GM21360 (cell line): ENCODE results near the gene CYP2A7.
"Not testable (repeated sequence)": the region's sequence is repeated elsewhere in the genome, so short reads cannot be mapped to it uniquely, and the experiment has no call there.

ENCODE experiments used
- ATAC-seq: cut with Tn5 transposase; IDR thresholded peaks from one replicate; pipeline ENCODE4 v1.9.1; 2021; ENCODE audit warnings: mild to moderate bottlenecking, moderate library complexity; ENCODE audit not compliant: unreplicated experiment

The CYP2A7 gene

GRCh38 chr19:40882062-40882461 lies at the start of gene CYP2A7:
TSS of gene CYP2A7 (minus strand) at chr19:40882231. CDS start at chr19:40882210, 21 bp downstream.
- not testable (repeated sequence) for ATAC-seq

- ATAC-seq = not testable (repeated sequence)
Measured at GRCh38 chr19:40930799-40931198, 48.8 kb upstream of the CYP2A7 start.

DNA sequence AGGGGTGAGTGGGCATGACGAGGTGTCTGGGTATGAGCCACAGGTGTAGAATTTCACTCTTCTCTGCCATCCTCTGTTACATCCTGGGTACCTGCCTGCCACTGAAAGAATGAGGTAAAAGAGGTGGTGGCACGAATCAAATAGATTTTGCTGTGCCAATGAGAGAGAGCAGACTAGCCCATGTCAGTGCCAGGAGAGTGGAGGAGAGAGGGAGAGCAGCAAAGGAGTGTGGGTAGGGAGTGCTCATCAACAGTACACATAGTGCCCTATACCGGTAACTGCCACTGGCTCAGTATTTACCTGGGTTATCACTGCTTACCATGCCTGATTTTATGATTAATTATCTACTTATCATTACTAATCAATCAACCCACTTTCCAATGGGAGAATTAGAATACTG lies 47.9 kb upstream of the CYP2A7 start:
- not testable (repeated sequence) for ATAC-seq

DNA sequence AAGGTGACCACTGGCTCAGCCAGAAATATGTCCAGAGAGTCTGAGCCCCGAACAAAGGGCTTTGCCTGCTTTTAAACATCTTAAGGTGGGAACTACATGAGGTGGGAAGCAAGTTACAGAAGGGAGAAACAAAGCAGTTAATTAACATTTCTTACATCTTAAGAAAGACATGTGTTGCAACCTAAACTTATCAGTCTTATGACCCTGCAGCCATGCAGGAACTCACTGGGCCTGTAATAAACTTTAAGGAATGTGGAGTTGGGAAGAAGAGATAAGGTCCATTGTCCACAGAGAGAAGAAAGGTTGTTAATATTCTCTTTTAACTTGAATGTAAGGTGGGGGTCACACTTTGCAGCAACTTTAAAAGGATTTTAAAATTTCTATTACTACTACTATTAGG lies 46.8 kb upstream of the CYP2A7 start:
- ATAC-seq = no peak

DNA sequence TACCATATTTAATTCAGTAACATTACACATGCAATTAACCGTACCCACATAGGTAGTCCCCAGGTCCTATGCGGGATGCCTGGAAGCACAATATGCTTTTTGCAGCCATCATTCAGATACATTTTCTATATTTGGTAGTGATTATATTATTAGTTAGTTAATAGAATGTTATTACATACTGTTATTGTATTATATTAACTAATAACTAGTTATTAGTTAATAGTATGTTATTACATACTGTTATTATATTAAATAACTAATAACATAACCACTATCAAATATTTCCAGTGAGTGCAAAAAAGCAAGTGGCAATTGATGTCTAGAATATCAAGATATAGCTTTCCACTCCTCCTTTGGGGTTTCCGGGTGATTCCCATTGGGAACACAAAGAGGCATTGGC lies 45.5 kb upstream of the CYP2A7 start:
- ATAC-seq = no peak

DNA sequence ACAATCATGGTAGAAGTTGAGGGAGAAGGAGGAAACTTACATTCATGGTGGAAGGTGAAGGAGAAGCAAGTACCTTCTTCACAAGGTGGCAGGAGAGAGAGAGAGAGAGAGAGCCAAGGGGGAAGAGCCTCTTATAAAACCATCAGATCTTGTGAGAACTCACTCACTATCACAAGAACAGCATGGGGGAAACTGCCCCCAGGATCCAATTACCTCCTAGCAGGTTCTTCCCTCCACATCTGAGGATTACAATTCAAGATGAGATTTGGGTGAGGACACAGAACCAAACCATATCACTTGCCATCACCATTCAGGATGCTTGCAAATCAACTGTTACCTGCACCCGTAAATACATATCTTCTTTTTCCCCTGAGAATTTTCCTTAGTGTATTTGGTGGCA lies 44.2 kb upstream of the CYP2A7 start:
- ATAC-seq = not testable (repeated sequence)

DNA sequence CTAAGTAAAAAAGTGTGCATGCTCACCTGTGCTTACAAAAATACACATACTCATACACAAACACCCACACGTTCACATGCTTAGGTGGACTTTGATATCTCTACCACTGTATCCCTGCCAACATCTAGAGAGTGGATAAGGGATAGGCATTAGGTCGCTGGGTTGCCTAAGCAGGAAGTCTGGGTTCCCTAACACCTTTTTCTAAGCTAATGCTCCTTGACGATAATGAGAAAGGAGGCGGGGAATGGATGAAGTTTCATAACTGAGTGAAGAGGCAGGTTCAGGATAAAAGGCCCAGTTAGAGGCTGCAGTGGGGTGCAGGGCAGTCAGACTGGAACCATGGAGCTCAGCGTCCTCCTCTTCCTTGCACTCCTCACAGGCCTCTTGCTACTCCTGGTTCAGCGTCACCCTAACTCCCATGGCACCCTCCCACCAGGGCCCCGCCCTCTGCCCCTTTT lies 41.9 kb upstream of the CYP2A7 start:
- ATAC-seq = no peak

GRCh38 chr19:40922237-40923160 lies 40.5 kb upstream of the CYP2A7 start:
- ATAC-seq = not testable (repeated sequence)

DNA sequence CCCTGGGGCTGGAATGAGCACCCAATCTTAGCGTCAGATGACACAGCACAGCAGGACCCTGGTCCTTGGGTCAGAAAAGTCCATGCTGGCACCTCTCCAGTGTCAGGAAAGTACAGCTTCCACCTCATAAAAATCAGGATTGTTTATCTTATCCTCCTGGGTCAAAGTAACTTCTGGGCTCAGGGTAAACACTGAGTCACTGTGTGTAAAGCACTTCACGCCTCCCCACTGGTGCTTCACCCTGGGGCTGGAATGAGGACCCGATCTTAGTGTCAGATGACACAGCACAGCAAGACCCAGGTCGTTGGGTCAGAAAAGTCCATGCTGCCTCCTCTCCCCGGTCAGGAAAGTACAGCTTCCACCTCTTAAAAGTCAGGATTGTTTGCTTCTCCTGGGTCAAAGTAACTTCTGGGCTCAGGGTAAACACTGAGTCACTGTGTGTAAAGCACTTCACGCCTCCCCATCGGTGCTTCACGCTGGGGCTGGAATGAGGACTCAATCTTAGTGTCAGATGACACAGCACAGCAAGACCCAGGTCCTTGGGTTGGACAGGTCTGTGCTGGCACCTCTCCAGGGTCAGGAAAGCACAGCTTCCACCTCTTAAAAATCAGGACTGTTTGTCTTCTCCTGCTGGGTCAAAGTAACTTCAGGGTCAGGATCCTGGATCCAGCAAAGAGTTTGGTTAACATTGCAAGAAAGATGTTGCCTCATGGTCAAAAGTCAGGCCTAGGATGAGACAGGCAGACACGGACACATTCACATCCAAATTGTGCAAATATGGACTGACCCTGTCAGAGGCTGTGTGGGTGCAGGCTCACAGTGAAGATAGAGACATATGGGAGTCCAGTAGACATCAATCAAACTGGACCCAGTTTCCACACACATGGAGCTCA lies 39.2 kb upstream of the CYP2A7 start:
- no peak for ATAC-seq

- ATAC-seq = no peak
Measured at GRCh38 chr19:40920300-40921004, 38.4 kb upstream of the CYP2A7 start.

GRCh38 chr19:40919530-40920299 lies 37.7 kb upstream of the CYP2A7 start:
- not testable (repeated sequence) for ATAC-seq

DNA sequence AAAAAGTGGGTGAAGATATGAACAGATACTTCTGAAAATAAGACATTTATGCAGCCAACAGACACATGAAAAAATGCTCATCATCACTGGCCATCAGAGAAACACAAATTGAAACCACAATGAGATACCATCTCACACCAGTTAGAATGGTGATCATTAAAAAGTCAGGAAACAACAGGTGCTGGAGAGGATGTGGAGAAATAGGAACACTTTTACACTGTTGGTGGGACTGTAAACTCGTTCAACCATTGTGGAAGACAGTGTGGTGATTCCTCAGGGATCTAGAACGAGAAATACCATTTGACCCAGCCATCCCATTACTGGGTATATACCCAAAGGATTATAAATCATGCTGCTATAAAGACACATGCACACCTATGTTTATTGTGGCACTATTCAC lies 36.3 kb upstream of the CYP2A7 start:
- ATAC-seq = not testable (repeated sequence)

- ATAC-seq = no peak
Measured at GRCh38 chr19:40908976-40909375, 26.9 kb upstream of the CYP2A7 start.

GRCh38 chr19:40907968-40908735 lies 26.1 kb upstream of the CYP2A7 start:
- ATAC-seq = no peak

DNA sequence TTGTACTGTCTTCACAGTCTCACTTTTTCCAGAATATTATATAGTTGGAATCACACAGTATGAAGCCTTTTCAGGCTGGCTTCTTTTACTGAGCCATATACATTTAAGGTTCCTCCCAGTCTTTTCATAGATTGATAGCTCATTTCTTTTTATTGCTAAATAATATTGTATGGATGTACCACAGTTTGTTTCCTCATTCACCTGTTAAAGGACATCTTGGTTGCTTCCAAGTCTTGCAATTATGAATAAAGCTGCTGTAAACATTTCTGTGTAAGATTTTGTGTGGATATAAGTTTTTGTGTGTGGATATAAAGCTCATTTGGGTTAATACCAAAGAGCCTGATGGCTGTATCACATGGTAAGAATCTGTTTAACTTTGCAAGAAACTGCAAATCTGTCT lies 24.5 kb upstream of the CYP2A7 start:
- ATAC-seq = no peak

DNA sequence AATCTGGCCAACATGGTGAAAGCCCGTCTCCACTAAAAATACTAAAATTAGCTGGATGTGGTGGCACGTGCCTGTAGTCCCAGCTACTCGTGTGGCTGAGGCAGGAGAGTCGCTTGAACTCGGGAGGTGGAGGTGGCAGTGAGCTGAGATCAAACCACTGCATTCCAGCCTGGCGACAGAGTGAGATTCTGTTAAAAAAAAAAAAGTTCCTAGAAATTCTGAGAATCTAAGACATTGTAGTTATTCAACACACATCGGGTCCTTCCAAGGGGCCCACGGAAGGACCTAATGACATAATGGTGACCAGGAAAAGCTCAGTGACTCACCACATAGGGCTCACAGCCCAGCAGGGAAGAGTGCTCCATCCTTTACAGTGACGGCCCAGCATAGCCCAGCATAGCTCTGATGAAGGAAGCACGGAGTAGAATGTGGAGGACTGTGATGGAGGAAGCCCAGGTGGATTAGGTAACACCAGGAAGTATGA lies 22.7 kb upstream of the CYP2A7 start:
- ATAC-seq = not testable (repeated sequence)

DNA sequence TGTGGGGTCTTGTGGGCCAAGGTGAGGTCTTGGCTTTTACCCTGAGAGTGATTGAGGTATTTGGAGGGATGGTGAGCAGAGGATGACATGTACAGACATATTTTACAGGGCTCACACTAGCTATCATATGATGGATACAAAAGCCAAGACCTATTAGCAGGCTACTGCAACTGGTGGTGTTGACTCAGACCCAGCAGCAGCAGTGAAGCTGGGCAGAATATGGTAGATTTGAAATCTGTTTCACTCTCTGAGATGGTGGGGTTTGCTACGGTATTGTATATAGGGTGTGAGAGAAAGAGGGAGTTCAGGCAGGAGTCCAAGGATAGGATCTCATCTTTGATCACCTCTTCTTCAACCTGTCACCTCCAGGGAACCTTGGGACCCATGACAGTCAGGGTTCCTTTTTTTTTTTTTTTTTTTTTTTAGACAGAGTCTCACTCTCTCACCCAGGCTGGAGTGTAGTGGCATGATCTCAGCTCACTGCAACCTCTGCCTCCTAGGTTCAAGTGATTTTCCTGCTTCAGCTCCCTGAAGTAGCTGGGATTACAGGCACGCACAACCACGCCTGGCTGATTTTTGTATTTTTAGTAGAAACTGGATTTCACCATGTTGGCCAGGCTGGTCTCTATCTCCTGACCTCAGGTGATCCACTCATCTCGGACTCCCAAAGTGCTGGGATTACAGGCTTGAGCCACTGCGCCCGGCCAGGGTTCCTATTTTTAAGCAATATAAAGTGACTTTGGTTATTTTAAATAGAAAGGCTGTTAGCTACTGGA lies 20.1 kb upstream of the CYP2A7 start:
- not testable (repeated sequence) for ATAC-seq

- ATAC-seq = not testable (repeated sequence)
Measured at GRCh38 chr19:40900521-40900920, 18.5 kb upstream of the CYP2A7 start.
